ENCODE results near the gene AMIGO1. TPM values are rescaled to one million over a fixed set of nuclear protein-coding genes. Genes with fewer than 3 reads are reported as not detected.

The AMIGO1 gene
- total RNA-seq, 1 experiment from 2014 or later = 0.10 TPM

DNA sequence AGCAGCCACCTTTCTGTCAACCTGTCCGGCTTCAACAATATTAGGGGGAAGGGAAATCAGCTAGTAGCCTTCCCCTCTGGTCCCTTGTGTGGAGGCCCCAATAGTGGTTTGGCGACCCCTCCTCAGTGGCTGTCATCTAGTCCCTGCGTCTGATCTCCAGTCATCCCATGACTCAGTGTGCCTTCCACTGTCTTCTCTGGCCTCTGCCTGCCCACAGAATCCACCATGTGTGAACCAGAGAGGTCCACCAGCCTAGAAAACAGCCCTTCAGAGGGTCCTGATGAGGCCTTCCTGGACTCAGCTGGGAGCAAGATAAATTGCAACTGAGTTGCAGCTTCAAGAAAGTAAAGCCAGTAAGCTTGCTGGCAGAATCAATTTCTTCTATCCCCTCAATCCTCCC is 29.6 kb downstream of the AMIGO1 start:
- POLR2A ChIA-PET = no interaction called here
- H3K9ac ChIP-seq (ENCODE audit: low read length) = no peak overlapping the region
- ATAC-seq = no peak
- peaks cover 7 to 26% of the 10 kb centered on the region in 2 experiments for H3K4me1 ChIP-seq (ENCODE audit: control insufficient read depth in 1 of 2, insufficient read depth in 2 of 2, low read length in 2 of 2)
- H4K20me1 ChIP-seq (ENCODE audit: insufficient read depth) = no peaks in the 10 kb centered on the region
- no peaks in the 10 kb centered on the region for H3K36me3 ChIP-seq (ENCODE audit: control insufficient read depth in 1 of 2, insufficient read depth in 2 of 2, low read length in 2 of 2)
- no TSS peak for BruUV-seq (replicated peaks)
- H3K9me3 ChIP-seq (ENCODE audit: control insufficient read depth in 1 of 2, insufficient read depth in 1 of 2, low read depth in 1 of 2, low read length in 2 of 2) = no peaks in the 10 kb centered on the region
- RAD21 ChIA-PET (ENCODE audit: low non-redundant PET in 1 of 2, low total read pairs in 2 of 2, uncharacterized antibody in 2 of 2, unreplicated experiment in 2 of 2) = no interaction called here
- TF ChIP-seq ZFX (IDR thresholded peaks at IDR 0.05) (no peak), EZH2 (IDR thresholded peaks at IDR 0.05) (no peak), EGR1 (IDR thresholded peaks at IDR 0.05; ENCODE audit: low read depth) (no peak), CEBPB (IDR thresholded peaks at IDR 0.05; ENCODE audit: low read depth) (no peak), SIN3A (IDR thresholded peaks at IDR 0.05; ENCODE audit: low read depth) (no peak), JUND (IDR thresholded peaks at IDR 0.05) (no peak), POLR2A (IDR thresholded peaks at IDR 0.05; ENCODE audit: borderline replicate concordance, extremely low read depth, insufficient read depth, insufficient read length) (no peak), SP1 (IDR thresholded peaks at IDR 0.05; ENCODE audit: low read depth) (no peak), CBX3 (IDR thresholded peaks at IDR 0.05; ENCODE audit: low read depth) (no peak)
- TF ChIP-seq, protein P1, sequence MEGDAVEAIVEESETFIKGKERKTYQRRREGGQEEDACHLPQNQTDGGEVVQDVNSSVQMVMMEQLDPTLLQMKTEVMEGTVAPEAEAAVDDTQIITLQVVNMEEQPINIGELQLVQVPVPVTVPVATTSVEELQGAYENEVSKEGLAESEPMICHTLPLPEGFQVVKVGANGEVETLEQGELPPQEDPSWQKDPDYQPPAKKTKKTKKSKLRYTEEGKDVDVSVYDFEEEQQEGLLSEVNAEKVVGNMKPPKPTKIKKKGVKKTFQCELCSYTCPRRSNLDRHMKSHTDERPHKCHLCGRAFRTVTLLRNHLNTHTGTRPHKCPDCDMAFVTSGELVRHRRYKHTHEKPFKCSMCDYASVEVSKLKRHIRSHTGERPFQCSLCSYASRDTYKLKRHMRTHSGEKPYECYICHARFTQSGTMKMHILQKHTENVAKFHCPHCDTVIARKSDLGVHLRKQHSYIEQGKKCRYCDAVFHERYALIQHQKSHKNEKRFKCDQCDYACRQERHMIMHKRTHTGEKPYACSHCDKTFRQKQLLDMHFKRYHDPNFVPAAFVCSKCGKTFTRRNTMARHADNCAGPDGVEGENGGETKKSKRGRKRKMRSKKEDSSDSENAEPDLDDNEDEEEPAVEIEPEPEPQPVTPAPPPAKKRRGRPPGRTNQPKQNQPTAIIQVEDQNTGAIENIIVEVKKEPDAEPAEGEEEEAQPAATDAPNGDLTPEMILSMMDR (IDR thresholded peaks at IDR 0.05 in 2 of 3, conservative IDR thresholded peaks at IDR 0.05 in 1 of 3; ENCODE audit: borderline replicate concordance in 1 of 3, insufficient read depth in 1 of 3, low read depth in 2 of 3, low read length in 2 of 3) = no peak
- TF ChIP-seq, protein P2, sequence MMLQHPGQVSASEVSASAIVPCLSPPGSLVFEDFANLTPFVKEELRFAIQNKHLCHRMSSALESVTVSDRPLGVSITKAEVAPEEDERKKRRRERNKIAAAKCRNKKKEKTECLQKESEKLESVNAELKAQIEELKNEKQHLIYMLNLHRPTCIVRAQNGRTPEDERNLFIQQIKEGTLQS (IDR thresholded peaks at IDR 0.05) = no peak
- no peaks in the 10 kb centered on the region for H3K9me2 ChIP-seq (ENCODE audit: insufficient read depth)
- H2AFZ ChIP-seq (ENCODE audit: low read depth, low read length, poor library complexity, severe bottlenecking) = no peak overlapping the region
- H3K27ac ChIP-seq (ENCODE audit: low read depth, low read length) = no peak overlapping the region
- H3K27me3 ChIP-seq (ENCODE audit: insufficient read depth, low read length) = peaks cover 6% of the 10 kb centered on the region; the same call in 1 of the 2 replicates
- intact Hi-C loops (cut with micrococcal nuclease) = loop anchor here (5.0 kb wide), 1 partner anchor 53 kb away; the partner anchor contains the start of gene PSMA5
- H3K79me2 ChIP-seq (ENCODE audit: insufficient read depth, low read length) = 0 out of 2 replicates have a peak, but pooled peaks cover 4% of the 10 kb centered on the region
- DNase-seq (ENCODE audit: low read depth, low spot score) = no peak
- CTCF ChIA-PET = no interaction called here
- no peak overlapping the region for H3K4me3 ChIP-seq (replicated peaks in 1 of 2; ENCODE audit: low read depth in 1 of 2, low read length in 2 of 2)
- no peak overlapping the region for H3K4me2 ChIP-seq (ENCODE audit: low read length)
